Measurements from ENCODE around the gene ARMH2.

Gene ARMH2

DNA sequence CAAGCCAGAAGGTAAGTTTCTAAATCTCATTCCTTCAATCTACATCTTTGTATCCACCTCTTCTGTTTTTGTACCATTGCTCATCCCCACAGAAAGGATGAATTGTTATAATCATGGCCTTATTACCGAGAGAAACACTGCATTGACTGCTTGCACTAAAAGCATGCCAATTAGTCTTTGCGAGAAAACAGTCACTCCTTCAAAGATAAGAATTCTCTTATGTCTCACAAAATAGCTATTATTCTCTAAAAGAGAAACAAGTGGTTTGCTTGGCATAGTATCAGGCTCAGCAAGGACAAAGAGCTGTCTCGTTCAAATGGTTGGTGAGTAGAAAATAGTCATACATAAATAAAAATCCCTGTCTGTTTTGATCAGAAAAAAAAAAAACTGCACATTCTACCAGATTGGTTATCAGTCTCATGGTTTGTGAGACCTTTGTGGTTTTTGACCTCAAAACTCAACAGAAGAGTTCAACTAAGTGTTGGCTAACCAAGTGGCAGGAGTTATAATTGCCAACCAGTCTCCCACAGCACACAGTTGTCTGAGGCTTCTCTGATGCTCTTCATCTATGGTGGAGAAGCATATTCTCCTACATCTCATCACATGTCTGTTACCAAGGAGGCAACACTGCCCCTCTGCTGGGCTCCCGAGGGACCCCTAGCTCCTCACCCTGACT lies 35.1 kb upstream of the ARMH2 start:
- Histone ChIP-seq H3K27ac (no peak overlapping the region), H3K27me3 (no peaks in the 10 kb centered on the region), H3K4me2 (no peak overlapping the region), H3K4me1 (no peaks in the 10 kb centered on the region), H3K4me3 (no peak overlapping the region), H3K9ac (no peak overlapping the region), H4K20me1 (no peaks in the 10 kb centered on the region), H3K9me3 (peaks cover 9% of the 10 kb centered on the region), H3K36me3 (peaks cover 58% of the 10 kb centered on the region)
- no peak for TF ChIP-seq Cebpa-rat (IDR thresholded peaks at IDR 0.05)

DNA sequence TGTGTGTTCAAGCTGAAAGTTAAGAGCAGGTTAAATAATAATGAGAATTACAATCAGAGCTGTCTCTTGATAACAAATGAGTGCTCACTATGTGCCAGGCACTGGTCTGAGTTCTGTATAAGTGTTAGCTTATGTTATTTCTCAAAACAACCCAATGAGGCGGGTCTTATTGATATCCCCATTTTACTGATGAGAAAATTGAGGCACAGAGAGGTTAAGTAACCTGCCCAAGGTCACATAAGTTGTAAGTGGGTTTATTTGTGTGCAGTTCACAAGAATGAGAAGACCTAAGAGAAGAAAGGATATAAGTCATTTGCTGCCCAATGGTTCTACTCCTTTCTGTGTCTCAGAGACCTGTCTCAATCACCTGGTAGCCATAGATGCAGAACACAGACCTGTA lies 34.1 kb upstream of the ARMH2 start:
- Histone ChIP-seq H3K4me3 (no peak overlapping the region), H4K20me1 (no peaks in the 10 kb centered on the region), H3K9me3 (peaks cover 9% of the 10 kb centered on the region), H3K27ac (no peak overlapping the region), H3K4me2 (no peak overlapping the region), H3K36me3 (peaks cover 58% of the 10 kb centered on the region), H3K9ac (no peak overlapping the region), H3K27me3 (no peaks in the 10 kb centered on the region), H3K4me1 (no peaks in the 10 kb centered on the region)
- TF ChIP-seq Cebpa-rat (IDR thresholded peaks at IDR 0.05): no peak

- Histone ChIP-seq H3K4me2 (no peak overlapping the region), H3K4me1 (no peaks in the 10 kb centered on the region)
Observed at GRCh38 chr6:24831771-24832716, 33.3 kb upstream of the ARMH2 start.

DNA sequence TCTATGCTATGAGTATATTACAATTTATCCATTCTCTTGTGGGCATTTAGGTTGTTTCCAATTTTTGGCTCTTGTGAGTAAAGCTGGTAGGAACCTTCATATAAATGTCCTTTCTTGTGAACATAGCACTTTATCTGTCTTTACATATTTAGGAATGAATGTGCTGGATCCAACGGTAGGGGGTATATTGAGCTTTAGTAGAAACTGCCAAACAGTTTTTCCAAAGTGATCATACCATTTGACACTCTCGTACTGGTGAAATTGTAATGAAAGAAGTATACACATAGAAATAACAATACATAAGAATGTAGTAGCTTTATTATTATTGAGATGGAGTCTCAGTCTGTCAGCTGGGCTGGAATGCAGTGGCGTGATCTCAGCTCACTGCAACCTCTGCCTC lies 30.9 kb upstream of the ARMH2 start:
- Histone ChIP-seq H3K27me3 (no peaks in the 10 kb centered on the region), H4K20me1 (no peaks in the 10 kb centered on the region), H3K4me3 (no peak overlapping the region), H3K4me2 (no peak overlapping the region), H3K36me3 (peaks cover 63% of the 10 kb centered on the region), H3K27ac (no peak overlapping the region), H3K4me1 (no peaks in the 10 kb centered on the region), H3K9me3 (peaks cover 7% of the 10 kb centered on the region), H3K9ac (no peak overlapping the region)
- no peak for TF ChIP-seq Cebpa-rat (IDR thresholded peaks at IDR 0.05)

More at GRCh38 chr6:24831771-24832716, 33.3 kb upstream of the ARMH2 start:
- Histone ChIP-seq H4K20me1 (no peaks in the 10 kb centered on the region), H3K9me3 (peaks cover 9% of the 10 kb centered on the region), H3K9ac (no peak overlapping the region), H3K27ac (no peak overlapping the region), H3K36me3 (peaks cover 65% of the 10 kb centered on the region), H3K4me3 (no peak overlapping the region), H3K27me3 (no peaks in the 10 kb centered on the region)
- TF ChIP-seq Cebpa-rat (IDR thresholded peaks at IDR 0.05): no peak

GRCh38 chr6:24827970-24828369 lies 29.3 kb upstream of the ARMH2 start:
- Histone ChIP-seq H3K27ac (no peak overlapping the region), H3K4me3 (no peak overlapping the region), H3K9ac (no peak overlapping the region), H3K27me3 (no peaks in the 10 kb centered on the region), H3K4me1 (no peaks in the 10 kb centered on the region), H4K20me1 (no peaks in the 10 kb centered on the region), H3K4me2 (no peak overlapping the region), H3K9me3 (no peaks in the 10 kb centered on the region), H3K36me3 (peaks cover 66% of the 10 kb centered on the region)
- TF ChIP-seq Cebpa-rat (IDR thresholded peaks at IDR 0.05): no peak

DNA sequence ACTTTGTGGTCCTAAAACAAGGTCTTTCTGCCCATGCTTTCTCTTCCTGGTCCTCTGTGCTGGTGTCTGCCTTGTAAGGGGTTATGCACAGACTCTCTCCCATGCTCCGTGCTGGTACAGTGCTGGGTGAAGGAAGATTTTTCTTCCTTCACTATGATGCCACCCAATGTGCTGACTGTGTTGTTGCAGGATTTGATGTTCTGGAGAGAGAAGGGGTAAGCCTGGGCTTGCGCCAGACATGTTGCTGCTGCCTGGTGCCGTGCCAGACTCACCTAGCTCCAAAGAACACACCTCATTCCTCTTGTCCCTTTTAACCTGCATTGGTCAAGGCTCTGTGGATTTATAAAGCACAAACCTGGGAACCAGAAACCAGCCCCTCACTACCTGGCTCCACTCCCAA lies 28.4 kb upstream of the ARMH2 start:
- Histone ChIP-seq H3K4me1 (no peaks in the 10 kb centered on the region), H3K27ac (no peak overlapping the region), H3K9ac (no peak overlapping the region), H4K20me1 (no peaks in the 10 kb centered on the region), H3K36me3 (peaks cover 67% of the 10 kb centered on the region), H3K27me3 (no peaks in the 10 kb centered on the region), H3K9me3 (no peaks in the 10 kb centered on the region), H3K4me3 (no peak overlapping the region), H3K4me2 (no peak overlapping the region)
- no peak for TF ChIP-seq Cebpa-rat (IDR thresholded peaks at IDR 0.05)

- no peaks in the 10 kb centered on the region for H3K4me1 ChIP-seq
- no peak overlapping the region for H3K27ac ChIP-seq
- no peaks in the 10 kb centered on the region for H3K27me3 ChIP-seq
- no peak overlapping the region for H3K4me3 ChIP-seq
- no peak overlapping the region for H3K4me2 ChIP-seq
- H4K20me1 ChIP-seq: no peaks in the 10 kb centered on the region
- no peak for TF ChIP-seq Cebpa-rat (IDR thresholded peaks at IDR 0.05)
- H3K9me3 ChIP-seq: no peaks in the 10 kb centered on the region
- H3K36me3 ChIP-seq: peaks cover 59% of the 10 kb centered on the region
- no peak overlapping the region for H3K9ac ChIP-seq
Observed at GRCh38 chr6:24825130-24825630, 26.5 kb upstream of the ARMH2 start.

DNA sequence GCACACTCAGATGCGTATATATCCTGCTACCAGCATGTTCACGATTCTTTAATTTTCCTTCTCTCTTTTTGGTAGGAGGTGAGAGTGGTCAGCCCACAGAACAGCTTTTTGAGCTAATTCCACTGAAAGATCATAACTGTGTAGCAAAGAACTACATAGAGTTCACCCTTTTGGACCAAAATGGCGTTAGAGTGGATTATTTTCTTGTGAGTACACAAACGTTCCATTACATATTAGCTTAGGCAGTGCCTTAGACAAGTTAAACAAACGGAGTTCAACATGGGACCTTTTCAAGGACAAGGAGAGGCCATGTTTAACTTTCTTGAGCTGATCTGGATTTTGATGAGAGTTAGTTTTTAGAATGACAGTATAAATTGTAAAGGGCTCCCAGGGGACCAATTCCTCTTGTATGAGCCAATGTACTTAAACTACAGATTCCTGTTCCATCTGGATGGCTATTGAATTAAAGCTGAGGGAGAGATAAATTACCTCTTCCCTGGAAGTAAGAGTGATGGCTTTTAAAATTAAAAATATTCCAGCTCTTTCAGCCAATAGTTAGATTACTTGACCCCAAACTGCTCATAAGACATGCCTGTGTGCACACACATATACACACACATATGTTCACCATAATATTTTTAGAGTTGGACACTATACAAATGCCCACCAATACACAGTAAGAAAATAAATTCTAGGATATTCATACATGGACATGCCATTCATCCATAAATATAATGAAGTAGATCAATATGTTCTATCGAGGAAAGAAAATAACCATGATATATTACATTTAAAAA lies 25.6 kb upstream of the ARMH2 start:
- H3K4me3 ChIP-seq: no peak overlapping the region
- TF ChIP-seq Cebpa-rat (IDR thresholded peaks at IDR 0.05): no peak
- no peaks in the 10 kb centered on the region for H4K20me1 ChIP-seq
- no peak overlapping the region for H3K27ac ChIP-seq
- no peaks in the 10 kb centered on the region for H3K4me1 ChIP-seq
- no peak overlapping the region for H3K9ac ChIP-seq
- H3K4me2 ChIP-seq: no peak overlapping the region
- H3K9me3 ChIP-seq: no peaks in the 10 kb centered on the region
- peaks cover 53% of the 10 kb centered on the region for H3K36me3 ChIP-seq
- H3K27me3 ChIP-seq: no peaks in the 10 kb centered on the region

DNA sequence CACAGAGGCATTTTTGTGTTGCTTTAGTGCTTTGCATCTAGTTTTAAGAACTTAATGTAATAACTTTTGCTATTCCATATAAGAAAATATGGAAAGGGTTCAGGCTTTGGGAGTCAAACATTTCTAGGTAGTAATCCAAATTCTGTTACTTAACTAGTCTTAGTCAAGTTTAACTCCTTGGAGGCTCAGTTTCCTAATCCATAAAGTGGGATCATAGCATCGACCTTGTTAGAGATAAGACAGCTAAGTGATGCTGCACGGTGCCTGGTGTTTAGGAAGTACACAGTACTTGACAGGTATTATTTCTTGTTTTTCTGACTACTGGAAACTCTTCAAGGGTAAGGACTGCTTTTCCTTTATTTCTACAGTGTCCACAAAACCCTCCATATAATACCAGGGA lies 24.5 kb upstream of the ARMH2 start:
- H3K27me3 ChIP-seq: no peaks in the 10 kb centered on the region
- no peak for TF ChIP-seq Cebpa-rat (IDR thresholded peaks at IDR 0.05)
- no peak overlapping the region for H3K4me3 ChIP-seq
- H3K4me1 ChIP-seq: no peaks in the 10 kb centered on the region
- H4K20me1 ChIP-seq: no peaks in the 10 kb centered on the region
- no peak overlapping the region for H3K9ac ChIP-seq
- H3K9me3 ChIP-seq: no peaks in the 10 kb centered on the region
- H3K36me3 ChIP-seq: peaks cover 56% of the 10 kb centered on the region
- no peak overlapping the region for H3K27ac ChIP-seq
- H3K4me2 ChIP-seq: no peak overlapping the region
